Activated T-helper 9 cell treated with anti-CD3 and anti-CD28 coated beads, Interleukin-2, amount 50 U/mL, for 16 hours (primary cell): Measurements from ENCODE around the gene SH2D1A.
A peak's percentile ranks its signal among the peaks of the same experiment; 100 is the strongest.
"Not testable (repeated sequence)": the region's sequence is repeated elsewhere in the genome, so short reads cannot be mapped to it uniquely, and the experiment has no call there.

ENCODE experiments used
- DNase-seq: peaks from one replicate; pipeline ENCODE4 v3.0.0-alpha.2; 2020; ENCODE audit warnings: low read depth

The SH2D1A gene

GRCh38 chrX:124346117-124346876 lies at the start of gene SH2D1A:
Gene SH2D1A (plus strand): TSS chrX:124346563. CDS start chrX:124346643, 80 bp downstream.
- no peak for DNase-seq

DNA sequence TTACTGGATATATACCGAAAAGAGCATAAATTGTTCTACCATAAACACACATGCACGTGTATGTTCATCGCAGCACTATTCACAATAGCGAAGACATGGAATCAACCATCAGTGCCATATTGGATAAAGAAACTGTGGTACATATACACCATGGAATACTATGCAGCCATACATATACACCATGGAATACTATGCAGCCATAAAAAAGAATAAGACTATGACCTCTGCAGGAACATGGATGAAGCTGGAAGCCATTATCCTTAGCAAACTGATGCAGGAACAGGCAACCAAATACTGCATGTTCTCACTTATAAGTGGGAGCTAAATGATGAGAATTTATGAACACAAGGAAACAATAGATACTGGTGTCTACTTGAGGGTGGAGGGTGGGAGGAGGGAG lies 47.0 kb upstream of the SH2D1A start:
- not testable (repeated sequence) for DNase-seq

GRCh38 chrX:124300405-124300804 lies 46.0 kb upstream of the SH2D1A start:
- DNase-seq: no peak

DNA sequence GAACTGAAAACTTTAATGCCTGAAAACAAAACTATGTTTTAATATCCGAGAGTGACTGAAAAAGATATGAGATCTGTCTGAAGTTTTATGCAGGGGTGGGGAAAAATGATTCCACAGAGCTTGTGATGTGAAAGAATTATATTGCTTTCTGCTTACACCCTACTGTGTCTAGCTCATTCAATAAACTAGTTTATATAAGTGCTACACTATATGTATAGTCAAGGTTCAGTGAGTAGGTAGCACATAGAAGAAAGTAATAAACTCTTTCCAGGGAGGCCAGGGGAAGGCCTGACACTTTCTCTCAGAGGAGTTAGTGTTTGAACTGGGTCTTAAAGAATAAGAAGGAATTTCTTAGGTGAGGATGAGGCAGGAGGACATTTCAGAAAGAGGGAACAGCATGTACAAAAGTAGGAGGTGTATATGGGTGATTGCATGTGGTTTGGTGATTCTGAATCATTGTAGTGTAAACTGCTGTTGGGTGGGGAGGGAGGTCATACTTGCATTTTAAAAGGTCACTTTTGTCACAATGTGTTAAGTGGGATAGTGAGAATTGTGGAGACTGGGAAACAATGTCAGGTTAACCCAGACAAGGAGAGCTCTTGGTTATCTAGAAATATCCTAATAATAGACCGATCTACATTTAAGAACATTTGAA lies 39.0 kb upstream of the SH2D1A start:
- no peak for DNase-seq

- DNase-seq: no peak
Measured at GRCh38 chrX:124325732-124326131, 20.6 kb upstream of the SH2D1A start.

DNA sequence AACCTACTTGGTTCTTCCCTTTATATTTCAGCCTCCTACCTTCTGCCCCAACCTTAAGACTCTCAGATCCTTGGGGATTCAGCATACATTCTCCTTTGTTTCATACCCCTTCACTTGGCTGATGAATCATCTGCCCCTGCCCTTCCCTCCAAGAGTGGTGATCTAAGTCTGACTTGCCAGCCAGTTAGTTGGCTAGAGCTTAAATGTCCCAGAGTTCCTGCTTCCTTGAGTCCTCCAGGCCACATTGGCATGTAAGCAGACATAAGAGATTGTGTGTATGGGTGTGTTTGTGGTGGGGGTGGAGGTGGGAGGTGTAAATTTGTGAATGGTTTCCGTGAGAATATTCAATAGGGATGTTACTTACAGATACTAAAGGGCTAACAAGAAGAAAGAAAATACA lies 17.6 kb upstream of the SH2D1A start:
- DNase-seq: no peak

GRCh38 chrX:124332481-124333424 lies 13.6 kb upstream of the SH2D1A start, which contains the start of gene TEX13D:
Gene TEX13D (plus strand): TSS chrX:124332660. CDS start chrX:124332918, 258 bp downstream.
- no peak for DNase-seq

DNA sequence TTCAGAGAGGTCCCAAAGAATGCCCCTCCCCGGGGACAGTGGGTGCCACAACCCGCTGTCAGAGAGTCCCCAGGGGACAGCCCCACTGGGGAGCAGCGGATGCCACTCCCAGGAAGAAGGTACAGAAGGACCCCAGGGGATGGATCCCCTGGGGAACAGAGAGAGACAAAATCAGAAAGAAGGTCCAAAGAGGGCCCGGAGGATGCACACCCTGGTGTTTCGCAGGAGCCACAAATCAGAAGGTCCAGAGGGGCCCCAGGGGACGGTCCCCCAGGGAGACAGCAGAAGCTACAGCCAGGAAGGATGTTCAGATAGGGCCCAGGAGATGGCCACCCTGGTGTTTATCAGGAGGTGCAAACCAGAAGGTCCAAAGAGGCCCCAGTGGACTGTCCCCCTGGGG lies 12.5 kb upstream of the SH2D1A start:
- no peak for DNase-seq

- DNase-seq: not testable (repeated sequence)
Measured at GRCh38 chrX:124334555-124334954, 11.8 kb upstream of the SH2D1A start.

DNA sequence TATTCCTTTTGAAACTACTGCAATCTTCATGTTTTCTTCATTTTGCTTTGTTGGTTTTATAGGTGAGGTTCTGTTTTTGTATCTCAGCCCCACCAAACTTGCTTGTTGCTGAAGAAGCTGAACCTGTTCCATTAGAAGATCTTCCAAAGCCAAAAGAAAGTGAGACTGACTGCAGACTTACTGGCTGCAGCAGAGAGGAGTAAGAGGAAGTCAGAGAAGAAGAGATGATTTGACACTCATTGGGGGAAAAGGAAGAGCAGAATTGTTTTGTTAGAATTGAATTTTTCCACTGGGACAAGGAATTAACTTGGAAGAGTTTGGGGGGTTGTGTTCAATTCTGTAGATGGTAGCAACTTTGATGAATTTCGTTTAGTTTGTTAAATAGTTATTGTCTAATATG lies 10.8 kb upstream of the SH2D1A start:
- no peak for DNase-seq

DNA sequence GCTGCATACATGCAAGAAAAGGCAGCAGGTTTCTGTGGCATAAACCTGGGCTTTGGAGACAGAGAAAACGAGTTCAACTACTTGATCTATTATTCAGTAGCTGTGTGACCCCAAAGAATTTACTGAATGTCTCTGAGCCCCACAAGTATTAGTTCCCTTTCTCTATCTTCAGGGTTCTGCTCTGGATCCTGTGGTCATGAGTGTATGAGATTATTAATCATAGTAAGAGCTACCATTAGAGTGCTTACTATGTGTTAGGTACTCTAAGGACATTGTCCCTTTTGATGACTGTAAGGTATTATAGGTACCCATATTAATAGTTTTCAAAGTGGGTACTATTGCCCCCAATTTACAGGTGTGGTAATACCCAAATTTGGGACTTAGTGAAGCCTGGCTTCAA lies 8.4 kb upstream of the SH2D1A start:
- DNase-seq: no peak

DNA sequence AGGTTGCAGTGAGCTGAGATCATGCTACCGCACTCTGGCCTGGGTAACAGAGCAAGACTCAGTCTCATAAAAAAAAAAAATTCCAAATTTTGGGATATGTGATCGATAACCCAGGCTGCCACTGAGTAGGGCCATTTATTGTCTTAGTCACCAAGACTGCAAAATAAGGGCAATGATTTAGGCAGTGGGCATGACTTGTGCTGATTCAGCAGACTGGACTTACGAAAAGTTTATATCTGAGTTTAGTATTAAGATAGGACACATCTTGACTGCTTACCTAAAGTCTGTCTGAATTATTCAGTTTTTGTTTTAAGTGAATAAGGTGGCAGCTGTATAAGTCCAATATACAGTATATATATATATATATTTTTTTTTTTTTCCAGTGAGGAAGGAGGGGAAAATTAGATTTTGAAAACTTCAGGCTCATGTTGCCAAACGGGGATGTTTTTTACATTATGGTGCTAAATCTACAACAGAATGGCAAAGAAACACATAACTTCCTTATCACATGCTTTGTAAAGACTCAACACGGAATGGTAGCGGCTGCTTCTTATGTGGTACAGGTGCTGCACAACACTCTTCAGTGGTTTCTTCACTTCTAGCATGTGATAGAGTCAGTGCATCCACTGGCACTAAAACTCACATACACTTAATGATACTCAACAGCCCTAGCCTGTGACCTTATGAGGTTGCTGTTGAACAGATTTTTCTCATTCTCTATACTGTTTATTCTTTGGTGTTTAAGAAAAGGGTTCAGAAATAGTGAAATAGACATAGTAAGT lies 7.4 kb upstream of the SH2D1A start:
- no peak for DNase-seq

DNA sequence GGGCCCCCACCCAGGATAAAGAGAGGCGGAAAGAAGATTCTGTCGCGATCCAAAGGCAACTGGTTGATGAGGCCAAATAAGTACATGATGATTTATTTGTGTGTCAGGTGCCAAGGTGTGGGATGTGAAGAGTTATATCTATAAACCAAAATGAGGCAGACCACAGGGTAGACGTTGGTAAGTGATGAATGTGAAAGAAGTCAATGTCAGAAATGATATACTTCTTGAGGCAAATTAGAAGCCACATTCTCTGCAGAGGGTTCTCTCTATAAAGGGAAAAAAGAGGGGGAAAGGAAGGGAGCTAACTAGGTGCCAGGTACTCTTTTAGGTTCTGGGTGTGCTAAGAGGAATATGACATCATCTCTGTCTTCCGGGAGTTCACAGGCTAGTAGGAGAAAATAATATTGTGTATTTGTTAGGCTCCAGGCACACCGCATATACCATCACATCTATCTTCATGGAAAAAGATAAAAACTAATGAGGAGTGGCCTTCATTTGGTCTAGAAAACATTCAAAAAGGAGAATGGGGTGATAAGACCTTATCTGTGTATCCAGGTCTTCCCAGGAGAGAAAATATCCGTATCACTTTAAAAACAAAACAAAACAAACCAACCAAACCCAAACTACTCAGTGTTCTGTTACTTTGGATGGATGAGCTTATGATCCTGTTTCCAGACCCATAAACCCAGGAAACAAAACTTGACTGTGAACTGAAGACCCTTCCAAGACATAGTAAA lies 4.8 kb upstream of the SH2D1A start:
- DNase-seq: no peak

GRCh38 chrX:124342174-124342867 lies 4.0 kb upstream of the SH2D1A start:
- DNase-seq: no peak

- DNase-seq: no peak
Measured at GRCh38 chrX:124343016-124343415, 3.3 kb upstream of the SH2D1A start.

DNA sequence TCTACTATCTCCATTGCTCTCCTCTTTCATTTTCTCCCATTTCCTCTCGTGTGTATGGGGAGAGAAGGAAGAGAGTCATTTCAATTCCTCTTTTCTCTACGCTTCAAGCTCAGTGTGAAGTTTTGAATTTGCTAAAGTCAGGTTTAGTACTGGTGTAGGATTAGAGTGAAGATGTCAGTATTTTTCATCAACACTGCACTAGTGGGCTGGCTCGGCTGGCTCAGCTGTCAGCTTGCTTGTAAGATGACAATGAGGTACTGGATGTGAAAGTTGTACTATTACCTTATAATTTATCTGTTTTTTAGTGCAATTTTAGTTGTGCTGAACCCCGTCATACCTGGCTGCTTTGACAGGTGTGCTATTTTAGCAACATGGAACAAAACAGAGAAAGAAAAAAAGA lies 2.1 kb upstream of the SH2D1A start:
- DNase-seq: no peak

- DNase-seq: no peak
Measured at GRCh38 chrX:124346877-124347241, 496 bp downstream of the SH2D1A start.

GRCh38 chrX:124347242-124347641 lies 879 bp downstream of the SH2D1A start:
- DNase-seq: peak; percentile 17

DNA sequence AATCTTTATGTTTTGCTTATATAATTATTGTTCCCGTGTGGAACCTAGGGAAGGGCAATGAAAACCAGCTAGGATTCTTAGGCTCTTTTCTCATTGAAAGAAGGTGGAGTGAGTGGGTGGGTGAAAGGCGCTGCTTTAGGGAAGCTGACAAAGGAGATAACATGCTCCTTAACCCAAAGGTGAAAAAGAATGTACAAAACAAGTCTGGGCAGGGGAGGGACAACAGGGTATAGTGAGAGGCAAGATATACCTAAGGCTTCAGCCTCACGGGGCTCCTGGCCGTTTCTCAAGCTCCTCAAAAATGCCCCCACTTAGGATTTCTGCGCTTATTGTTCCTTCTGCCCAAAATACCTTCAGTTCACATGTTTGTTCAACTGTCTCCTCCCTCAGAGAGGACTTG lies 1.8 kb downstream of the SH2D1A start:
- no peak for DNase-seq

GRCh38 chrX:124348885-124349453 lies 2.6 kb downstream of the SH2D1A start:
- DNase-seq: no peak
